ENCODE data around the gene NUDT11.

DNA sequence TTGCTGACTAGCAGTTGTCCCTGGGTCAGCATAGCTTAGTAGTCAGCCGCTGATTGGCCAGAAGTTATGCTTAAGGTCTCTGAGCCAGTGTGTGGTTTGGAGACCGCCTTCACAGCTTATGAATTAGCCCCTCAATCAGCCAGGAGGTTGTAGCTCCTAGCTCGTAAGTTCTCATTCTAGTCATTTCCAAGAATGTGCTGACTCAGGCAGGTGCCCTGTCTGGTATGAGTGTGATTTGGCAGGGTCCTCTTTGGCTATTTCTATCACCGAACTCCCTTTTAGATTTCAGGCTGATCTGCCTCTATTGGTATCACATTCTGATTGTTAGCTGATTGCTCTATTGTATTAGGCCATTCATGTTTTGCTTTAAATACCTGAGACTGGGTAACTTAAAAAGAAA is 33.1 kb downstream of the NUDT11 start:
- TF ChIP-seq CTCF (optimal IDR thresholded peaks at IDR 0.05 in 1 of 3, IDR thresholded peaks at IDR 0.05 in 1 of 3, conservative IDR thresholded peaks at IDR 0.05 in 1 of 3; ENCODE audit: extremely low read depth in 1 of 3, insufficient read depth in 2 of 3, low read length in 3 of 3) (no peak), EZH2 (IDR thresholded peaks at IDR 0.05; ENCODE audit: low read length) (no peak)
